HG03060 (cell line): Measurements from ENCODE around the gene PDGFA.

ENCODE experiments used
- ATAC-seq: cut with Tn5 transposase; IDR thresholded peaks from one replicate; pipeline ENCODE4 v1.9.1; 2021; ENCODE audit warnings: low read depth, moderate number of reproducible peaks; ENCODE audit not compliant: unreplicated experiment

PDGFA gene

GRCh38 chr7:507623-508300 lies 11.9 kb downstream of the PDGFA start:
- no peak for ATAC-seq

- ATAC-seq: no peak
These were observed 12.6 kb downstream of the PDGFA start for GRCh38 chr7:506921-507622.

- no peak for ATAC-seq
These were observed 13.2 kb downstream of the PDGFA start for GRCh38 chr7:506391-506831.

- no peak for ATAC-seq
These were observed 14.5 kb downstream of the PDGFA start for GRCh38 chr7:505171-505570.

GRCh38 chr7:504221-505111 lies 15.2 kb downstream of the PDGFA start:
- ATAC-seq: no peak

GRCh38 chr7:503575-504111 lies 16.0 kb downstream of the PDGFA start:
- ATAC-seq: no peak

GRCh38 chr7:502296-502695 lies 17.4 kb downstream of the PDGFA start:
- ATAC-seq: no peak

GRCh38 chr7:501526-501925 lies 18.1 kb downstream of the PDGFA start:
- no peak for ATAC-seq

- ATAC-seq: no peak
These were observed 18.9 kb downstream of the PDGFA start for GRCh38 chr7:500521-501420.

- ATAC-seq: no peak
These were observed 19.7 kb downstream of the PDGFA start for GRCh38 chr7:499853-500485.

- ATAC-seq: no peak
These were observed 20.7 kb downstream of the PDGFA start for GRCh38 chr7:498678-499641.

GRCh38 chr7:497946-498655 lies 21.5 kb downstream of the PDGFA start:
- no peak for ATAC-seq

GRCh38 chr7:497346-497745 lies 22.3 kb downstream of the PDGFA start:
- ATAC-seq: no peak

GRCh38 chr7:496528-497295 lies 22.9 kb downstream of the PDGFA start:
- no peak for ATAC-seq

GRCh38 chr7:495761-496321 lies 23.8 kb downstream of the PDGFA start:
- ATAC-seq: no peak

GRCh38 chr7:495326-495725 lies 24.3 kb downstream of the PDGFA start:
- ATAC-seq: no peak

GRCh38 chr7:494906-495305 lies 24.7 kb downstream of the PDGFA start:
- ATAC-seq: no peak
